Hypothalamus (tissue), 51 donors: ENCODE data around the gene MAD1L1.

Experiments
- DNase-seq, 51 donors: peaks; one replicate each; lab custom pipeline; 2025; lab: John Stamatoyannopoulos, UW

MAD1L1 gene

DNA sequence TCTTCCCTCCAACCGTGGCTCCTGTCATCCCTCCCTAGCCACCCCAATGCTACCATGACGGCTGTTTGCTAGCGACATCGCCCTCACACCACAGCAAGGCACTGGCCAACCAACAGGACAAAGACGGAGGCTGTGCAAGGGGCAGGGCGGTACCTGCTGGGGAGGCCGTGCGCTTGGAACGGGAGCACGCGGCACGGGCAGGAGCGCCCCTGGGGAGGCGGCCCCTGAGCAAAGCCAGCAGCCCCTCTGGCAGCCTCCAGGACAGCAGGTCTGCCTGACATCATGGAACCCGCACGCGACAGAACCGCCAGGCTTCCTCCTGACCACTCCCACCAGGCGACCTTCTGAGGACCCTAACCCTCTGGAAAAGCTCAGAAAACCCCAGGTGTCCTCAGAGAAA, 12.7 kb downstream of the MAD1L1 start:
- DNase-seq: no peak

- no peak for DNase-seq
Measured at GRCh38 chr7:2219606-2220005, 13.1 kb downstream of the MAD1L1 start.

- DNase-seq: no peak
Measured at GRCh38 chr7:2219136-2219535, 13.6 kb downstream of the MAD1L1 start.

DNA sequence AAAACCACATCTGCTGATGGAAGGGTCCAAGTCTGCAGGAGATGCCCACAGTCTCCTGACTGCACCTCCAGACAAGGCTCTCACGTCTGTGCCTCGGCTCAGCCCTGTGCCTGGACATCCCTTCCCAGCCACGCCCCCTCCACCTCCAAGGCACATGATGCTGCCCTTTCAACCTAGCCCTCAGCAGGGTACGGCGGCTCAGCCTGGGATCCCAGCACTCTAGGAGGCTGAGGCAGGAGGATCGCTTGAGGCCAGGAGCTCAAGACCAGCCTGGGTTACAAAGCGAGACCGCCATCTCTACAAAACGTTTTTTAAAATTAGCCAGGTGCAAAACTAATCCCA, 14.3 kb downstream of the MAD1L1 start:
- DNase-seq: no peak

DNA sequence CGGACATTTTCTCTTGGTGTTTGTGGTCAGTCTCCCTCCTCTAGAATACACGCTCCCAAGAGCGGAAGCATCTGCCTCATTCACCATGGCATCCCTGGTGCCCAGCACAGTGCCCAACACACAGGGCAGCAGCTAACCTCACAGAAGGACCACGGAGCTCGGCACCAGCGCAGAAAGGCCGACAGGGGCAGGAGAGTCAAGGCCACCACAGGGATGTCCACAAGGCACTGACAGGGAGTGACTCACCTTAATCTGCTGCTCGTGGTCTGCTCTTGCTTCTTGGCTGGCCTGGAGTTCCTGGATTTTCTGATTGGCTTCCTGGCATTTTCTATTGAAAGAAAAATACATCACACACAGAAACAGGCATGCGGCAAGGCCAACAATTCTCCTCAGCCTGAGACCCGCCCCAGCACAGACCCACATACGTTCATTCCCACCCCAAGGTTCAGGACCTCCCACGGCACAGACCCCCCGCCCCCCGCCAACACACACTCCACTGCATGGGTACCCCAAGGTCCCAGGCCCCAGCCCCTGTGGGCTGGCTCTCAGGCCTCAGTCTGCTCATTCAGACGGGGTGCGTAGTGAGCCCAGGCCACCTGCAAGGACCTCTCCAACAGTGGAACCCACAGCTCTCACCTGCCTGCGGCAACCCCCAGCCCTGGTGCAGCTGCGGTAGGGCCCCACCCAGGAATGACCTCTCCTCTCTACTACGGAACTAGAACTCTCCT, 14.9 kb downstream of the MAD1L1 start:
- DNase-seq: no peak

GRCh38 chr7:2217206-2217605, 15.5 kb downstream of the MAD1L1 start:
- no peak for DNase-seq

DNA sequence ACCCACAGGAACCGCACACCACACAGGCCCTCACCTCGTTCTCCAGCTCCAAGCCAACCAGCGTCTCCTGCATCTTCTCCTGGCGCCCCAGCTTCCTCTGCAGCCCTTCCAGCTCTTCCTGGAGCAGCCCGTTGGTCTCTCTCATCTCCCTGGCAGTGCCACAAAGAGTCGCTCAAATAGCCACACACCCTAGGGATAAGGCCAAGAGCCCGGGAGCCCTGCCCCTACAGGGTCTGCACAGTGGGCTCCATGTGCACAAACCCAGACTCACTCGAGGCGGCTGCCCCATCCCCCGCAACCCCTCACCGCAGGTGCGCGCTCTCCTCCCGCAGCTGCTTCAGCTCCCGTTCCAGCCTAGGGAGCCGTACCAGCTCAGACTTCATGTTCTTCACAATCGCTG, 16.9 kb downstream of the MAD1L1 start:
- no peak for DNase-seq

GRCh38 chr7:2214636-2215035, 18.1 kb downstream of the MAD1L1 start:
- peak in 1 of 51 donors; percentile 32 for DNase-seq

GRCh38 chr7:2213551-2214215, 19.1 kb downstream of the MAD1L1 start:
- DNase-seq: no peak

DNA sequence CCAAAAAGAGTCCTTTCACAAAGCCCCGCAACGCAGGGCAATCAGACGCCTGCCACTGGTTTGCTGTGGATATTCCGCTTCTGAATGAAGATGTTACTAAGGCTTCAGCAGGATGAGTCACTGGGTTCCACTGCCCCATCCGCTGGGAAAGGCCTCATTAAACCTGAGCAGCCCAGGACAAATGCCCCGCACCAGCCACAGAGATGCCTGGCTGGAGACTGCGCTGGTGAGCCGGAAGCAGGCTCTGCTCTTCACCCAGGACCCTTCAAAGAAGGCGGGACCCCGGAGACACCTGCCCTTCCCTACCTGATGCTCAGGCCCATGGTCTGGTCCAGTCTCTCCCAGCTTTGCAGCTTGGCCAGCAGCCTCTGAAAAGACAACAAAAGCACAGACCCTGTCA, 19.8 kb downstream of the MAD1L1 start:
- no peak for DNase-seq

DNA sequence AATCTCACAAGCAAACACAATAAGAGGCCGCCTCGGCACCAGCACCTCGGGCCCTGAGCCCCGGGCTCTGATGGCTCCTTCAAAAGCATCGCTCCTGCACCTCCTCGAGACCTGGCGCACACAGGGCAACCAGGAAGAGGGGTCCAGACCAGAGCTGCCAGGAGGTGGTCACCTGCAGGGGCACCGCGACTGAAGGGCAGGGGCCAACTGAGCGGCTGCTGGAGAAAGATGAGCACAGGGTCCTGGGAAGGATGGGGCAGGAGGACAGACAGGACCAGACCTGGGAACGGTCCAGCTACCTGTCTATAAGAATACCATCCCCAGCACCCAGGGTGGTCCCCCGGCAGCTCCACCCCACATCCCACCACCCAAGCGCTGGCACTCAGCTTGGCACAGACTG, 20.8 kb downstream of the MAD1L1 start:
- no peak for DNase-seq

- DNase-seq: no peak
Measured at GRCh38 chr7:2211259-2211880, 21.4 kb downstream of the MAD1L1 start.

DNA sequence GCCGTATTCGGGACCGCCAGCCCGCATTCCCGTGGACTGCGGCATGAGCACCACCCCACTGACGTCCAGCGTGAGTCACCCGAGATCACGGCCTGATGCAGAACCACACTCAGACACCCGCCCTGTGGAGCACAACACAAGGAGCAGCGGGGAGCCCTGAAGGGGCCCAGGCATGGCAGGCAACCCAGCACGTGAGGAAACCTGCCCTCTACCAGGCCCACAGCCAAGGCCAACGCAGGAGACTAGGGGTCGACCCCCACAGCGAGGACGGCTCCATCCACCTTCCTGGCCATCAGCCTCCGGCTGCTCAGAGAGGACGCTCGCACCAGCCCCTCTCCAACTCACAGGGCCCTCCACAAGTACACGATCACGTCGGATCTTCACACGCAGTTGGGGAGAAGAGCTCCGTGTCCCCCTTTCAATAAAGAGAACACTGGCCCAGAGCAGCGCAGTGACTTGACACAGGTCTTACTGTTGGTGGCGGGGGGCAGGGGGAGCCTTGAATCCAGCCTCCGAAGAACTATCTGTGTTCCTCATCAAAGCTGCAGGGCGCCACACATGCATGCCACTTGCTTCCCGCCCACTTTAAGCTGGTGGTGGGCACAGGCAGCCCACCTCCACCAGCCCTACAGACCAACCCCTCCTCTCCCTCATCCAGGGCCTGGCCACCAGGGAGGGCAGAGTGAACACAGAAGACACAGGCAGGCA, 22.0 kb downstream of the MAD1L1 start:
- DNase-seq: no peak

DNA sequence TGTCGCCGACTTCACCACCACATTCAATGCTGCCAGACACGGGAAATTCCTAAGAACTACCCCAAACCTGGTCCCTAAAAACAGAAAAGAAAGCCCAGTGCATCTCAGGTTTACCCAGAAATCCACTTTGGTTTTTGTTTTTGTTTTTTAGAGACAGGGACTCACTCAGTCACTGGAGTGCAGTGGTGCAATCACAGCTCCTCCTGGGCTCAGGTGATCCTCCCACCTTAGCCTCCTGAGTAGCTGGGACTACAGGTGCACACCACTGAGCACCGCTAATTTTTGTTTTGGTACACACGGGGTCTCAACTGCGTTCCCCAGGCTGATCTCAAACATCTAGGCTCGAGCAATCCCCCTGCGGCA, 22.8 kb downstream of the MAD1L1 start:
- no peak for DNase-seq

GRCh38 chr7:2209146-2209960, 23.4 kb downstream of the MAD1L1 start:
- DNase-seq: peak in 47 of 51 donors; percentile 15 to 87 (median 61)

GRCh38 chr7:2208712-2209111, 24.0 kb downstream of the MAD1L1 start:
- DNase-seq: no peak

- no peak for DNase-seq
Measured at GRCh38 chr7:2205036-2205780, 27.5 kb downstream of the MAD1L1 start.

DNA sequence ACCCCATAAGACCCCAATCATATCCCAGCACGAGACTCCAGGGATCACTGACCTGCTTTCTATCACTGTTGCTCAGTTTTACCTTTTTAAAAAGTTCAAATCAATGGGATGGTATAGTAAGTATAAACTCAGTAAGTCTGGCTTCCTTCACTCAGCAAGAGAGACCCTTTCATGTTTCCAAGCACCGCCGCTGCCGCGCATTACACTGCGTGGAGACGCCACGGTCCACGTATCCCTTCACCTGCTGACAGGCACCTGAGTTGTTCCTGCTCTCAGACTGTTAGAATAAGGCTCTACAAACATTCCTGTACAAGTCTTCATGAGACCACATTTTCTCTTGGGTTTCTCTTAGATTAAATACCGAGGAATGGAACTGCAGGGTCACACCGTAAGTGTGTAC, 28.3 kb downstream of the MAD1L1 start:
- no peak for DNase-seq

- no peak for DNase-seq
Measured at GRCh38 chr7:2203766-2204300, 28.9 kb downstream of the MAD1L1 start.
